ENCODE results near the gene TMEM117. TPM values are rescaled to one million over a fixed set of nuclear protein-coding genes. Genes with fewer than 3 reads are reported as not detected.

The TMEM117 gene
- total RNA-seq, 1 donor from 2014 or later = 35.3 TPM

DNA sequence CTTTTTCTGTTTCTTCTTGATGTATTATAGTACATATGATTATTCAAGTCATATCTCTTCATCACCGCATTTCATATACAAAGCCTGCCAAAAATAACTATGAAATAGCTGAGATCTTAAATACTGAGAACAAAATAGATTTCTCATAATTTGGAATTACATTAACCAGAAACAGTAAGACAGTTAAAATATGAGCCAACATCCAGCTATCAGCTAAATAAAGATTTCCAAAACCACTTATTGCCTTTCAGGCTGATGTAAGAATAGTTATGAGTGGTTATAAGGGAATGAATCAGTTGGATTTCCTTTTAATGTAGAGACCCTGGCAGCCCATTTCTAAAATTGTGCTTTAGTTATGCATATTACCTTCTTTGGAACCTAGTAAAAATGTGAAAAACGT, 47.4 kb downstream of the TMEM117 start:
- peaks cover 55% of the 10 kb centered on the region for H3K4me1 Mint-ChIP-seq
- H3K27me3 Mint-ChIP-seq (ENCODE audit: low read depth) = no peaks in the 10 kb centered on the region
- H3K27ac Mint-ChIP-seq = peak overlapping the region; percentile 89
- H3K4me3 Mint-ChIP-seq = no peak overlapping the region
- no peak for DNase-seq (ENCODE audit: low spot score in 2 of 2, unreplicated experiment in 2 of 2)
- no peaks in the 10 kb centered on the region for H3K9me3 Mint-ChIP-seq
- TF ChIP-seq, protein P1, sequence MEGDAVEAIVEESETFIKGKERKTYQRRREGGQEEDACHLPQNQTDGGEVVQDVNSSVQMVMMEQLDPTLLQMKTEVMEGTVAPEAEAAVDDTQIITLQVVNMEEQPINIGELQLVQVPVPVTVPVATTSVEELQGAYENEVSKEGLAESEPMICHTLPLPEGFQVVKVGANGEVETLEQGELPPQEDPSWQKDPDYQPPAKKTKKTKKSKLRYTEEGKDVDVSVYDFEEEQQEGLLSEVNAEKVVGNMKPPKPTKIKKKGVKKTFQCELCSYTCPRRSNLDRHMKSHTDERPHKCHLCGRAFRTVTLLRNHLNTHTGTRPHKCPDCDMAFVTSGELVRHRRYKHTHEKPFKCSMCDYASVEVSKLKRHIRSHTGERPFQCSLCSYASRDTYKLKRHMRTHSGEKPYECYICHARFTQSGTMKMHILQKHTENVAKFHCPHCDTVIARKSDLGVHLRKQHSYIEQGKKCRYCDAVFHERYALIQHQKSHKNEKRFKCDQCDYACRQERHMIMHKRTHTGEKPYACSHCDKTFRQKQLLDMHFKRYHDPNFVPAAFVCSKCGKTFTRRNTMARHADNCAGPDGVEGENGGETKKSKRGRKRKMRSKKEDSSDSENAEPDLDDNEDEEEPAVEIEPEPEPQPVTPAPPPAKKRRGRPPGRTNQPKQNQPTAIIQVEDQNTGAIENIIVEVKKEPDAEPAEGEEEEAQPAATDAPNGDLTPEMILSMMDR (IDR thresholded peaks at IDR 0.05; ENCODE audit: unreplicated experiment) = no peak
- H3K36me3 Mint-ChIP-seq = no peaks in the 10 kb centered on the region

- DNase-seq (ENCODE audit: low spot score in 2 of 2, unreplicated experiment in 2 of 2) = no peak
- Mint-ChIP-seq H3K9me3 (no peaks in the 10 kb centered on the region), H3K4me3 (no peak overlapping the region), H3K27me3 (ENCODE audit: low read depth) (no peaks in the 10 kb centered on the region), H3K4me1 (peaks cover 51% of the 10 kb centered on the region), H3K27ac (peak overlapping the region; percentile 89), H3K36me3 (no peaks in the 10 kb centered on the region)
- TF ChIP-seq, protein P1 (IDR thresholded peaks at IDR 0.05; ENCODE audit: unreplicated experiment) = no peak
Measured at GRCh38 chr12:43883748-43884147, 47.9 kb downstream of the TMEM117 start.

DNA sequence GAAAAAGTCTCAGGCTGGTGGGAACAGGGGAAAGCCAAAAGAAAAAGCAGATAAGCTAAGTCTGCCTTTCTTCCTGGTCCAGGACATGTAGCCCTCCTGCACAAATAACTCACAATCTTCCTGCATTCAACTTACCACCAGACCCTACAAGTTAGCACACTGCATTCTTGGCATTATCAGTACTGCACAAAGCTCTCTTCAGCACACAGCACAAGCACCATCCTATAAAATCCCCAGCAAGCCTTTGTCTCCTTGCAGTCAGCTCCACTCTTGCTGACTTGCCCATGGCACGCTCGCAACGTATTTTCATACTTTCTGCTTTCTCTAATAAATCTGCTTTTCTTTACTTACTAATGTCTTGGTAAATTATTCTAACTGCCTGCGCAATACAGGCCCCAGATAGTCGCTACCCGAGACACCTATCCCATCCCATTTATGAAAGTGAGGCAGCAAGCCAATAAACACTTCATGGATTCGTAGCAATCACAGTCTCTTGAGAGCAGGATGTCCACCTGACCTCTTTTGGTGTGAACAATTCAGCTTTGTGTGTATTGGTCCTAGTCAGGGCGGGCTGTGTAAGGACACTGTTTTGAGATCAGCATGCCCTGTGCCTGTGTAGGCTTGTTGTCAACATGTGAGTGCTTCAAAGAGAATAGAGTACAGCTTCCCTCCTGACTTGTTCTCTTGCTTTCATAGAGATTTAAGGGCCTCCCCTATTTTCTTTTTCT, 49.0 kb downstream of the TMEM117 start:
- H3K9me3 Mint-ChIP-seq = no peaks in the 10 kb centered on the region
- no peaks in the 10 kb centered on the region for H3K27me3 Mint-ChIP-seq (ENCODE audit: low read depth)
- TF ChIP-seq, protein P1 (IDR thresholded peaks at IDR 0.05; ENCODE audit: unreplicated experiment) = no peak
- H3K4me3 Mint-ChIP-seq = no peak overlapping the region
- H3K36me3 Mint-ChIP-seq = no peaks in the 10 kb centered on the region
- no peak for DNase-seq (ENCODE audit: low spot score in 2 of 2, unreplicated experiment in 2 of 2)
- H3K27ac Mint-ChIP-seq = peak overlapping the region; percentile 74
- H3K4me1 Mint-ChIP-seq = peaks cover 43% of the 10 kb centered on the region

GRCh38 chr12:43887397-43887796, 51.5 kb downstream of the TMEM117 start:
- H3K4me1 Mint-ChIP-seq = peaks cover 30% of the 10 kb centered on the region
- H3K4me3 Mint-ChIP-seq = no peak overlapping the region
- H3K27ac Mint-ChIP-seq = no peak overlapping the region
- peaks cover 4% of the 10 kb centered on the region for H3K36me3 Mint-ChIP-seq
- TF ChIP-seq, protein P1 (IDR thresholded peaks at IDR 0.05; ENCODE audit: unreplicated experiment) = no peak
- H3K27me3 Mint-ChIP-seq (ENCODE audit: low read depth) = no peaks in the 10 kb centered on the region
- no peaks in the 10 kb centered on the region for H3K9me3 Mint-ChIP-seq
- no peak for DNase-seq (ENCODE audit: low spot score in 2 of 2, unreplicated experiment in 2 of 2)

DNA sequence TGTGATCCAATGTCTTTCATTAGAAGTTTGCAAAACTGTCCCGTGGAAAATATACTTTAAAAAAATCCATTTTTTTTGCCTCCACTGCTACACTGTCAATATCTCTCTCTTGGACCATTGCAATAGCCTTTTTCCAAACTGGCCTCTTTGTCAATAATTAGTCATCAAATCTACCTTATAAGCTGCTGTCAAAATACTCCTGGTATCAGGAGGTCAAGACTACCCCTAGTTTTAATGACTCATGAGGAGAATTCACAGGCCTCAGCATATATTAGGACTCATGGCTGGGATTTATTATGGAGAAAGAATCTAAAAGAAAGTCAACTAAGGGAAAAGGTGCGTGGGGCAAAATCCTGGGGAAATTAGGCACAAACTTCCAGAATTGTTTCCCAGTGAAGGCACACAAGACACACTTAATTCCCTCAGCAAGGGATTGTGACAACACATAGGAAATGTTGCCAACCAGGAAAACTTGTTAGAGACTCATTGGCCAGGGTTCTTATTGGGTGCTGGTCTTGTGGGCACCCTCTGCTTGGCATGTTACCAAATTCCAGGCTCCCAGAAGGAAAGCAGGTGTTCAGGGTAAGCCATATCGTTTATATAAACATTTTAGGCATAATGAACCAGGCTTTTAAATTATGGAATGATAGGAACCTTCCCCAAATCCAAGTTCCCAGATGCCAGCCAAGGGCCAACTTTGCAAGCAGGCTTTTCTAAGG, 56.1 kb downstream of the TMEM117 start:
- H3K4me3 Mint-ChIP-seq = no peak overlapping the region
- no peaks in the 10 kb centered on the region for H3K27me3 Mint-ChIP-seq (ENCODE audit: low read depth)
- TF ChIP-seq, protein P1 (IDR thresholded peaks at IDR 0.05; ENCODE audit: unreplicated experiment) = no peak
- no peak overlapping the region for H3K27ac Mint-ChIP-seq
- H3K36me3 Mint-ChIP-seq = peaks cover 9% of the 10 kb centered on the region
- DNase-seq (ENCODE audit: low spot score in 2 of 2, unreplicated experiment in 2 of 2) = no peak
- H3K4me1 Mint-ChIP-seq = peaks cover 5% of the 10 kb centered on the region
- peaks cover 4% of the 10 kb centered on the region for H3K9me3 Mint-ChIP-seq
